Smooth muscle cell (in vitro differentiated cells): ENCODE results near the gene DUOX1. TPM values are rescaled to one million over a fixed set of nuclear protein-coding genes. Genes with fewer than 3 reads are reported as not detected.

Source experiments
- DNase-seq: peaks from one replicate; lab custom pipeline; 2025; ENCODE audit not compliant: unreplicated experiment; lab: John Stamatoyannopoulos, UW
- H2AFZ ChIP-seq: fragments of 200-600 bp; sonication (generic); 2 replicates; pipeline ENCODE4 v1.6.0; 2016; ENCODE audit warnings: antibody characterized with exemption, low read depth, mild to moderate bottlenecking
- H3F3A ChIP-seq: fragments of 200-600 bp; sonication (generic); 2 replicates; pipeline ENCODE4 v1.6.0; 2017; ENCODE audit warnings: antibody characterized with exemption, low read depth
- H3K27ac ChIP-seq: fragments of 200-600 bp; sonication (generic); 2 replicates; pipeline ENCODE4 v1.5.1; 2016; ENCODE audit warnings: low read depth, mild to moderate bottlenecking
- H3K27me3 ChIP-seq: fragments of 200-600 bp; sonication (generic); 2 replicates; pipeline ENCODE4 v1.6.1; 2016; ENCODE audit warnings: low read depth, mild to moderate bottlenecking
- H3K36me3 ChIP-seq: fragments of 200-600 bp; sonication (generic); 2 replicates; pipeline ENCODE4 v1.5.1; 2016; ENCODE audit warnings: low read depth
- H3K4me1 ChIP-seq: fragments of 200-600 bp; sonication (generic); 2 replicates; pipeline ENCODE4 v1.5.1; 2016; ENCODE audit warnings: low read depth
- H3K4me2 ChIP-seq: fragments of 200-600 bp; sonication (generic); 2 replicates; pipeline ENCODE4 v1.6.0; 2016; ENCODE audit warnings: mild to moderate bottlenecking
- H3K4me3 ChIP-seq: fragments of 200-600 bp; sonication (generic); 2 replicates; pipeline ENCODE4 v1.5.1; 2016; ENCODE audit warnings: mild to moderate bottlenecking
- H3K79me2 ChIP-seq: fragments of 200-600 bp; sonication (generic); 2 replicates; pipeline ENCODE4 v1.6.0; 2016; ENCODE audit warnings: low read depth, mild to moderate bottlenecking
- H3K9ac ChIP-seq: fragments of 200-600 bp; sonication (generic); 2 replicates; pipeline ENCODE4 v1.6.0; 2016; ENCODE audit warnings: low read depth
- H3K9me3 ChIP-seq: fragments of 200-600 bp; sonication (generic); replicated peaks from 2 replicates; pipeline ENCODE4 v1.5.1; 2016; ENCODE audit warnings: low read depth
- H4K20me1 ChIP-seq: fragments of 200-600 bp; sonication (generic); 2 replicates; pipeline ENCODE4 v1.6.0; 2016; ENCODE audit warnings: low read depth
- CTCF ChIP-seq: fragments of 200-600 bp; sonication (generic); IDR thresholded peaks from 2 replicates; pipeline ENCODE4 v1.5.1; 2017; ENCODE audit warnings: borderline replicate concordance, mild to moderate bottlenecking, antibody characterized with exemption; ENCODE audit not compliant: insufficient read depth, poor library complexity, severe bottlenecking
- WGBS: methylation state at CpG from one replicate; pipeline ENCODE4 v1.1.7; 2016; ENCODE audit warnings: low lambda C conversion rate; 5-methylcytosine and 5-hydroxymethylcytosine counted together
- polyA plus RNA-seq: library from polyadenylated mRNA; unstranded; fragments of >200 nt; fragmentation: Nextera tagmentation; extraction: Ambion mirVana; gene quantifications from 2 replicates; pipeline ENCODE4 v1.2.1, GENCODE V29; 2016
- total RNA-seq: library from RNA; depleted of rRNA; stranded (reverse); fragments of >200 nt; gene quantifications from 2 replicates; pipeline ENCODE4 v1.2.3, GENCODE V29; 2014

Gene DUOX1
- total and polyA plus RNA-seq, 2 experiments from 2014 or later = 4.4 to 5.8 TPM

GRCh38 chr15:45110256-45110820 is 19.5 kb upstream of the DUOX1 start:
- Histone ChIP-seq H3K27ac (no peak overlapping the region), H2AFZ (no peak overlapping the region), H3K27me3 (peaks cover 69% of the 10 kb centered on the region), H4K20me1 (no peaks in the 10 kb centered on the region), H3K9ac (no peak overlapping the region), H3K4me2 (no peak overlapping the region), H3K9me3 (no peaks in the 10 kb centered on the region), H3K4me3 (no peak overlapping the region), H3K79me2 (no peaks in the 10 kb centered on the region), H3F3A (no peaks in the 10 kb centered on the region), H3K4me1 (peaks cover 8% of the 10 kb centered on the region), H3K36me3 (no peaks in the 10 kb centered on the region)
- peak; percentile 20 for TF ChIP-seq CTCF
- no peak for DNase-seq
- 75% methylated on average over 11 of the region's 11 CpGs for WGBS

- TF ChIP-seq CTCF = no peak
- peak overlapping the region; percentile 81 for H3K4me2 ChIP-seq
- WGBS = 11% methylated on average over 30 of the region's 71 CpGs
- no peak overlapping the region for H3K27ac ChIP-seq
- no peaks in the 10 kb centered on the region for H3K9me3 ChIP-seq
- H3K79me2 ChIP-seq = no peaks in the 10 kb centered on the region
- H3K4me3 ChIP-seq = no peak overlapping the region
- H3K27me3 ChIP-seq = peaks cover 82% of the 10 kb centered on the region
- DNase-seq = no peak
- no peak overlapping the region for H3K9ac ChIP-seq
- no peak overlapping the region for H2AFZ ChIP-seq
- H3K4me1 ChIP-seq = peaks cover 8% of the 10 kb centered on the region
- no peaks in the 10 kb centered on the region for H3F3A ChIP-seq
- H3K36me3 ChIP-seq = no peaks in the 10 kb centered on the region
- no peaks in the 10 kb centered on the region for H4K20me1 ChIP-seq
Measured at GRCh38 chr15:45111390-45112142, 18.2 kb upstream of the DUOX1 start.

GRCh38 chr15:45112143-45112590 is 17.6 kb upstream of the DUOX1 start:
- Histone ChIP-seq H3K36me3 (no peaks in the 10 kb centered on the region), H3K9ac (no peak overlapping the region), H2AFZ (no peak overlapping the region), H3K4me2 (peak overlapping the region; percentile 81), H4K20me1 (no peaks in the 10 kb centered on the region), H3F3A (no peaks in the 10 kb centered on the region), H3K27ac (no peak overlapping the region), H3K4me3 (peak overlapping the region; percentile 36), H3K4me1 (peaks cover 8% of the 10 kb centered on the region), H3K27me3 (peaks cover 88% of the 10 kb centered on the region), H3K9me3 (no peaks in the 10 kb centered on the region), H3K79me2 (no peaks in the 10 kb centered on the region)
- WGBS = 11% methylated on average over 13 of the region's 13 CpGs
- no peak for DNase-seq
- TF ChIP-seq CTCF = no peak
